B cell (primary cell): ENCODE results near the gene PCDH1. TPM values are rescaled to one million over a fixed set of nuclear protein-coding genes. Genes with fewer than 3 reads are reported as not detected.

Experiments used
- ATAC-seq: fragments of 200-7000 bp; cut with Tn5 transposase; one replicate; pipeline ENCODE4 v1.10.0; 2021; ENCODE audit warnings: low read depth, mild to moderate bottlenecking, moderate number of reproducible peaks, moderate library complexity
- CTCF ChIA-PET: fragments of 350-600 bp; sonication (Branson Sonifier 250); formaldehyde crosslinking; loops from one replicate; lab custom pipeline; 2021; ENCODE audit warnings: antibody characterized with exemption, inconsistent platforms; lab: Charles Lee
- POLR2A ChIA-PET: fragments of 350-600 bp; sonication (Branson Sonifier 250); formaldehyde crosslinking; loops from one replicate; lab custom pipeline; 2021; ENCODE audit warnings: antibody characterized with exemption; lab: Charles Lee
- DNase-seq: peaks from one replicate; pipeline ENCODE4 v3.0.0; 2013
- H2AFZ ChIP-seq: 2 replicates; pipeline ENCODE4 v1.6.1; 2012; ENCODE audit warnings: mild to moderate bottlenecking, low read depth, low read length; ENCODE audit not compliant: insufficient read depth, poor library complexity, severe bottlenecking
- H3K27ac ChIP-seq, 2 donors: 1 replicate in 1 of 2; 2 replicates in 1 of 2; pipeline ENCODE4 v1.5.1; 2012 to 2013; ENCODE audit warnings: low read length in 2 of 2, mild to moderate bottlenecking in 2 of 2, moderate library complexity in 1 of 2
- H3K27me3 ChIP-seq, 4 experiments: fragments of 200-600 bp in 1 of 4; sonication (generic) in 1 of 4; replicated peaks in 1 of 4; 1 replicate in 2 of 4; 2 replicates in 2 of 4; pipeline versions ENCODE4 v1.6.1 to v1.7.0; 2013 to 2016; ENCODE audit warnings: low read length in 3 of 4, mild to moderate bottlenecking in 2 of 4, mixed read lengths in 1 of 4, moderate library complexity in 1 of 4; ENCODE audit not compliant: insufficient read depth in 4 of 4, control insufficient read depth in 3 of 4; ENCODE audit errors: control extremely low read depth in 1 of 4
- H3K36me3 ChIP-seq, 2 experiments: replicated peaks in 1 of 2; 1 replicate in 1 of 2; 2 replicates in 1 of 2; pipeline versions ENCODE4 v1.6.1 to v1.7.1; 2013; ENCODE audit warnings: low read length in 1 of 2; ENCODE audit not compliant: insufficient read depth in 2 of 2, control insufficient read depth in 1 of 2; ENCODE audit errors: control extremely low read depth in 1 of 2, extremely low read depth in 1 of 2
- H3K4me1 ChIP-seq, 2 donors: fragments of 200-600 bp in 1 of 2; sonication (generic) in 1 of 2; 1 replicate in 1 of 2; 2 replicates in 1 of 2; pipeline versions ENCODE4 v1.5.1 to v1.6.1; 2013 to 2017; ENCODE audit warnings: low read length in 2 of 2; ENCODE audit not compliant: control insufficient read depth in 2 of 2, insufficient read depth in 2 of 2
- H3K4me2 ChIP-seq: replicated peaks from 2 replicates; pipeline ENCODE3; 2012; ENCODE audit warnings: mild to moderate bottlenecking, low read depth, low read length; ENCODE audit not compliant: poor library complexity, severe bottlenecking
- H3K4me3 ChIP-seq, 5 experiments: fragments of 200-600 bp in 1 of 5; sonication (generic) in 1 of 5; 1 replicate in 3 of 5; 2 replicates in 2 of 5; pipeline versions ENCODE4 v1.5.1 to v1.7.0; 2011 to 2016; ENCODE audit warnings: low read length in 4 of 5, mild to moderate bottlenecking in 4 of 5, low read depth in 2 of 5, control low read depth in 1 of 5, moderate library complexity in 1 of 5; ENCODE audit not compliant: insufficient read depth in 1 of 5; ENCODE audit errors: control extremely low read depth in 1 of 5, extremely low read depth in 1 of 5
- H3K79me2 ChIP-seq: fragments of 200-600 bp; sonication (generic); one replicate; pipeline ENCODE4 v1.6.0; 2016; ENCODE audit warnings: low read length; ENCODE audit not compliant: control insufficient read depth, insufficient read depth
- H3K9ac ChIP-seq: fragments of 200-600 bp; sonication (generic); 2 replicates; pipeline ENCODE4 v1.6.1; 2017; ENCODE audit warnings: mild to moderate bottlenecking, low read length, moderate library complexity
- H3K9me3 ChIP-seq, 3 donors: one replicate each; pipeline versions ENCODE4 v1.6.1 to v1.7.1; 2013; ENCODE audit warnings: low read length in 2 of 3; ENCODE audit not compliant: control insufficient read depth in 2 of 3, insufficient read depth in 1 of 3; ENCODE audit errors: control extremely low read depth in 1 of 3
- H4K20me1 ChIP-seq: 2 replicates; pipeline ENCODE4 v1.6.0; 2012; ENCODE audit warnings: mild to moderate bottlenecking, low read length; ENCODE audit not compliant: insufficient read depth, control insufficient read depth, poor library complexity, severe bottlenecking
- H3K27ac Mint-ChIP-seq: one replicate; pipeline ENCODE4 v1.8.0; 2021; ENCODE audit warnings: mixed read lengths
- H3K27me3 Mint-ChIP-seq: one replicate; pipeline ENCODE4 v1.8.0; 2021; ENCODE audit warnings: mixed read lengths
- H3K4me1 Mint-ChIP-seq: one replicate; pipeline ENCODE4 v1.8.0; 2021; ENCODE audit warnings: mixed read lengths
- H3K4me3 Mint-ChIP-seq: one replicate; pipeline ENCODE4 v1.8.0; 2021; ENCODE audit warnings: mixed read lengths
- H3K9me3 Mint-ChIP-seq: one replicate; pipeline ENCODE4 v1.8.0; 2022; ENCODE audit warnings: mixed read lengths; ENCODE audit not compliant: insufficient read depth
- CTCF ChIP-seq: fragments of 200-600 bp; IDR thresholded peaks from one replicate; pipeline ENCODE4 v1.8.0; 2022; ENCODE audit warnings: antibody characterized with exemption, mild to moderate bottlenecking
- EZH2 ChIP-seq: IDR thresholded peaks from 2 replicates; pipeline ENCODE4 v1.6.1; 2012; ENCODE audit warnings: borderline replicate concordance, low read depth, mild to moderate bottlenecking, moderate library complexity, low read length; ENCODE audit not compliant: insufficient read depth, poor library complexity, severe bottlenecking
- WGBS: methylation state at CpG from one replicate; pipeline ENCODE4 v1.1.5; 2013; ENCODE audit warnings: missing lambda C conversion rate; ENCODE audit not compliant: insufficient coverage; 5-methylcytosine and 5-hydroxymethylcytosine counted together
- intact Hi-C: fragments of 100-400 bp; cut with micrococcal nuclease; formaldehyde crosslinking; loops from one replicate; pipeline ENCODE4 v1.10.0; 2022
- polyA plus RNA-seq: library from polyadenylated mRNA; depleted of rRNA; stranded (reverse); fragments of >200 nt; gene quantifications from 2 replicates; pipeline ENCODE4 v1.2.3, GENCODE V29; 2012
- total RNA-seq, 2 donors: library from RNA; stranded (reverse); fragments of 120-200 nt in 1 of 2; gene quantifications; 1 replicate in 1 of 2; 2 replicates in 1 of 2; pipeline versions ENCODE4 v1.2.3 to v1.2.4, GENCODE V29; 2013 to 2022

The PCDH1 gene
- total and polyA plus RNA-seq, 2 donors (not counting 1 experiment from before 2014, with no cell fraction given), result 0.06 TPM; not detected in 1

- WGBS, result 96% methylated on average over 3 of the region's 5 CpGs
- Mint-ChIP-seq H3K27ac (no peak overlapping the region), H3K4me1 (no peaks in the 10 kb centered on the region), H3K27me3 (peaks cover 19% of the 10 kb centered on the region), H3K9me3 (no peaks in the 10 kb centered on the region), H3K4me3 (no peak overlapping the region)
- CTCF ChIA-PET, result interaction anchor here (2.8 kb wide), 1 partner anchor 26 kb away, joined by 14 read pairs; the partner anchor contains the start of gene PCDH1
- H3K27me3 ChIP-seq, result peaks cover 0 to 5% (median 0%) of the 10 kb centered on the region in 4 experiments
- peaks cover 0 to 2% (median 2%) of the 10 kb centered on the region in 3 donors for H3K9me3 ChIP-seq
- no peak overlapping the region for H3K27ac ChIP-seq
- H3K4me2 ChIP-seq, result no peak overlapping the region
- no peaks in the 10 kb centered on the region for H4K20me1 ChIP-seq
- TF ChIP-seq CTCF (no peak), EZH2 (no peak)
- H2AFZ ChIP-seq, result no peak overlapping the region
- ATAC-seq (no peak), DNase-seq (no peak)
- POLR2A ChIA-PET, result no interaction called here
- H3K79me2 ChIP-seq, result no peaks in the 10 kb centered on the region
- no peak overlapping the region for H3K4me3 ChIP-seq
- no peaks in the 10 kb centered on the region for H3K36me3 ChIP-seq
- H3K4me1 ChIP-seq, result no peaks in the 10 kb centered on the region
- no peak overlapping the region for H3K9ac ChIP-seq
- intact Hi-C loops, result no loop called here
Observed at GRCh38 chr5:141904551-141904950, 26.3 kb upstream of the PCDH1 start.

- DNase-seq, result no peak
- 34% methylated on average over 3 of the region's 4 CpGs for WGBS
- Histone ChIP-seq H3K9ac (no peak overlapping the region), H2AFZ (no peak overlapping the region), H3K27me3 (peaks cover 0 to 2% (median 0%) of the 10 kb centered on the region in 4 experiments), H3K27ac (no peak overlapping the region), H3K36me3 (no peaks in the 10 kb centered on the region), H3K4me2 (no peak overlapping the region), H3K4me1 (no peaks in the 10 kb centered on the region), H3K4me3 (no peak overlapping the region), H4K20me1 (no peaks in the 10 kb centered on the region), H3K79me2 (no peaks in the 10 kb centered on the region), H3K9me3 (peaks cover 0 to 2% (median 2%) of the 10 kb centered on the region in 3 donors)
- CTCF ChIA-PET, result interaction anchor here (1.1 kb wide), 1 partner anchor 14 kb away, joined by 3 read pairs; no protein-coding TSS in a partner anchor
- no peak for ATAC-seq
- POLR2A ChIA-PET, result no interaction called here
- Mint-ChIP-seq H3K27ac (no peak overlapping the region), H3K9me3 (no peaks in the 10 kb centered on the region), H3K4me3 (no peak overlapping the region), H3K27me3 (peaks cover 22% of the 10 kb centered on the region), H3K4me1 (no peaks in the 10 kb centered on the region)
- intact Hi-C loops, result no loop called here
- TF ChIP-seq CTCF (no peak), EZH2 (no peak)
Observed at GRCh38 chr5:141903261-141903660, 25.1 kb upstream of the PCDH1 start.
